HG03025 (cell line): ENCODE measurements around the gene CFH.
"Not testable (repeated sequence)": the region's sequence is repeated elsewhere in the genome, so short reads cannot be mapped to it uniquely, and the experiment has no call there.

Experiments
- ATAC-seq: cut with Tn5 transposase; IDR thresholded peaks from one replicate; pipeline ENCODE4 v1.9.1; 2021; ENCODE audit warnings: mild to moderate bottlenecking, moderate library complexity; ENCODE audit not compliant: unreplicated experiment, low FRiP score

Gene CFH

GRCh38 chr1:196661345-196661744 is 9.5 kb downstream of the CFH start:
- ATAC-seq = no peak

GRCh38 chr1:196667131-196667530 is 15.3 kb downstream of the CFH start:
- ATAC-seq = no peak

GRCh38 chr1:196669051-196669450 is 17.2 kb downstream of the CFH start:
- no peak for ATAC-seq

- ATAC-seq = no peak
Measured at GRCh38 chr1:196669693-196670092, 17.9 kb downstream of the CFH start.

- ATAC-seq = no peak
Measured at GRCh38 chr1:196674908-196675307, 23.1 kb downstream of the CFH start.

GRCh38 chr1:196677781-196678509 is 26.1 kb downstream of the CFH start:
- ATAC-seq = no peak

- no peak for ATAC-seq
Measured at GRCh38 chr1:196678510-196678884, 26.7 kb downstream of the CFH start.

GRCh38 chr1:196680107-196680506 is 28.3 kb downstream of the CFH start:
- no peak for ATAC-seq

- no peak for ATAC-seq
Measured at GRCh38 chr1:196684476-196684875, 32.6 kb downstream of the CFH start.

GRCh38 chr1:196685506-196685905 is 33.7 kb downstream of the CFH start:
- ATAC-seq = no peak

- no peak for ATAC-seq
Measured at GRCh38 chr1:196689001-196689400, 37.2 kb downstream of the CFH start.

- ATAC-seq = no peak
Measured at GRCh38 chr1:196690582-196690981, 38.7 kb downstream of the CFH start.

- ATAC-seq = no peak
Measured at GRCh38 chr1:196698993-196699392, 47.1 kb downstream of the CFH start.

- no peak for ATAC-seq
Measured at GRCh38 chr1:196701144-196701543, 49.3 kb downstream of the CFH start.

- not testable (repeated sequence) for ATAC-seq
Measured at GRCh38 chr1:196709892-196710291, 58.0 kb downstream of the CFH start.

GRCh38 chr1:196717868-196718267 is 66.0 kb downstream of the CFH start:
- no peak for ATAC-seq

GRCh38 chr1:196723325-196724185 is 71.7 kb downstream of the CFH start:
- peak; percentile 100 for ATAC-seq

GRCh38 chr1:196732526-196732925 is 80.7 kb downstream of the CFH start:
- ATAC-seq = no peak

GRCh38 chr1:196733091-196733970 is 81.5 kb downstream of the CFH start:
- no peak for ATAC-seq

GRCh38 chr1:196734006-196734405 is 82.2 kb downstream of the CFH start:
- ATAC-seq = no peak

GRCh38 chr1:196734460-196734859 is 82.6 kb downstream of the CFH start:
- no peak for ATAC-seq
